GM18951 (cell line): ENCODE data around the gene PDXDC1.
"Not testable (repeated sequence)": the region's sequence is repeated elsewhere in the genome, so short reads cannot be mapped to it uniquely, and the experiment has no call there.

Source experiments
- POLR2A ChIP-seq: IDR thresholded peaks from 4 replicates; pipeline ENCODE4 v1.6.1; 2011; ENCODE audit warnings: mild to moderate bottlenecking; ENCODE audit not compliant: insufficient read length, insufficient read depth; ENCODE audit errors: extremely low read depth
- in situ Hi-C: fragments of 300-500 bp; cut with MboI; formaldehyde crosslinking; loops from one replicate; pipeline ENCODE4 v1.12.0; 2022; ENCODE audit warnings: low sequenced_read_pairs, mixed read lengths, inconsistent platforms; ENCODE audit not compliant: unreplicated experiment

PDXDC1 gene

GRCh38 chr16:15059324-15059723 lies 84.5 kb downstream of the PDXDC1 start:
- in situ Hi-C loops = no loop called here
- TF ChIP-seq POLR2A = no peak

- in situ Hi-C loops = not testable (repeated sequence)
Observed at GRCh38 chr16:15062085-15062810, 87.4 kb downstream of the PDXDC1 start.

GRCh38 chr16:15065961-15066360 lies 91.1 kb downstream of the PDXDC1 start:
- in situ Hi-C loops = not testable (repeated sequence)

GRCh38 chr16:15066690-15067089 lies 91.9 kb downstream of the PDXDC1 start:
- in situ Hi-C loops = not testable (repeated sequence)

- in situ Hi-C loops = not testable (repeated sequence)
Observed at GRCh38 chr16:15071013-15071412, 96.2 kb downstream of the PDXDC1 start.

GRCh38 chr16:15071916-15072769 lies 97.3 kb downstream of the PDXDC1 start:
- in situ Hi-C loops = not testable (repeated sequence)

GRCh38 chr16:15073101-15073500 lies 98.3 kb downstream of the PDXDC1 start:
- in situ Hi-C loops = no loop called here
- no peak for TF ChIP-seq POLR2A

GRCh38 chr16:15076161-15076560 lies 101.3 kb downstream of the PDXDC1 start:
- in situ Hi-C loops = not testable (repeated sequence)

GRCh38 chr16:15080883-15081282 lies 106.1 kb downstream of the PDXDC1 start:
- in situ Hi-C loops = not testable (repeated sequence)

GRCh38 chr16:15082788-15083187 lies 108.0 kb downstream of the PDXDC1 start:
- in situ Hi-C loops = not testable (repeated sequence)

GRCh38 chr16:15090663-15091269 lies 115.9 kb downstream of the PDXDC1 start:
- in situ Hi-C loops = not testable (repeated sequence)

- in situ Hi-C loops = not testable (repeated sequence)
Observed at GRCh38 chr16:15093571-15093954, 118.7 kb downstream of the PDXDC1 start.

GRCh38 chr16:15093955-15094827 lies 119.4 kb downstream of the PDXDC1 start, which contains the start of gene RRN3:
RRN3 (minus strand) TSS chr16:15094272; CDS start chr16:15094233, 39 bp downstream.
- in situ Hi-C loops = not testable (repeated sequence)

GRCh38 chr16:15096583-15096972 lies 121.8 kb downstream of the PDXDC1 start:
- in situ Hi-C loops = not testable (repeated sequence)

More at GRCh38 chr16:15093955-15094827, 119.4 kb downstream of the PDXDC1 start, which contains the start of gene RRN3:
- TF ChIP-seq POLR2A = peak; percentile 86

- in situ Hi-C loops = not testable (repeated sequence)
Observed at GRCh38 chr16:15099366-15099909, 124.6 kb downstream of the PDXDC1 start.

GRCh38 chr16:15100372-15100987 lies 125.7 kb downstream of the PDXDC1 start:
- in situ Hi-C loops = not testable (repeated sequence)

GRCh38 chr16:15127641-15128425 lies 153.0 kb downstream of the PDXDC1 start:
- in situ Hi-C loops = not testable (repeated sequence)
